ENCODE data around the gene BEND6.

DNA sequence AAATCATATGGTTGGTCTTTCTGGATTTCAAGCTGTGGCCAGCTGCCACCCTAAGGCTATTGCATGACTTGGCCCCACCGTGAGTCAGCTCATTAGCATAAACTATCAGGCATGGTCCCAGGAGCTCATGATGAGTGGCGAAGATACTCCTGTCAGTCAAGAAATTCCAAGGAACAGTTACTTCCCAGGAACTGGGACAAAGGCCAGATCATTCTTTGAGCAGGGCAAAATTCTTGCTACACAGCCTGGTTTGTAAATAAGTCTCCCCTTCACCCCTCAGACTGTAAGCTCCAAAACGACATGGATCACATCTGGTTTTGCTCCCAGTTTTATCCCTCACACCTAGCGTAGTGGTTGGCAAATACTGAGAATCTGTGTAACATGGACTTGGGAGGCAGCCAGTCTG is 58.6 kb downstream of the BEND6 start:
- TF ChIP-seq FOSL2 (IDR thresholded peaks at IDR 0.05; ENCODE audit: borderline replicate concordance, low read depth) (peak; percentile 70; the same call in 1 of the 2 replicates), CTCF (IDR thresholded peaks at IDR 0.05) (no peak), REST (IDR thresholded peaks at IDR 0.05; ENCODE audit: low read depth, low read length) (no peak), EP300 (IDR thresholded peaks at IDR 0.05; ENCODE audit: borderline replicate concordance in 1 of 2, low read depth in 1 of 2, low read length in 1 of 2) (no peak; a peak in 1 of 4 replicates), RCOR1 (IDR thresholded peaks at IDR 0.05; ENCODE audit: low read length) (no peak)
